ENCODE results near the gene HDAC4. TPM values are rescaled to one million over a fixed set of nuclear protein-coding genes. Genes with fewer than 3 reads are reported as not detected.

Gene HDAC4
- total RNA-seq, 1 donor from 2014 or later = 46.2 TPM

GRCh38 chr2:239399433-239399920, 1.3 kb downstream of the HDAC4 start:
- Mint-ChIP-seq H3K9me3 (ENCODE audit: low read depth) (no peaks in the 10 kb centered on the region), H3K4me3 (ENCODE audit: low read depth) (peak overlapping the region; percentile 89), H3K36me3 (ENCODE audit: insufficient read depth) (no peaks in the 10 kb centered on the region), H3K27ac (peak overlapping the region; percentile 93), H3K4me1 (ENCODE audit: low read depth) (peaks cover 24% of the 10 kb centered on the region), H3K27me3 (peaks cover 6% of the 10 kb centered on the region)
- DNase-seq (ENCODE audit: low spot score, unreplicated experiment) = no peak
- TF ChIP-seq CTCF (IDR thresholded peaks at IDR 0.05; ENCODE audit: unreplicated experiment) = no peak

- DNase-seq (ENCODE audit: low spot score, unreplicated experiment) = no peak
- no peak overlapping the region for H3K27ac Mint-ChIP-seq
- peaks cover 28% of the 10 kb centered on the region for H3K4me1 Mint-ChIP-seq (ENCODE audit: low read depth)
- no peaks in the 10 kb centered on the region for H3K27me3 Mint-ChIP-seq
- peak overlapping the region; percentile 89 for H3K4me3 Mint-ChIP-seq (ENCODE audit: low read depth)
- TF ChIP-seq CTCF (IDR thresholded peaks at IDR 0.05; ENCODE audit: unreplicated experiment) = no peak
- H3K36me3 Mint-ChIP-seq (ENCODE audit: insufficient read depth) = no peaks in the 10 kb centered on the region
- no peaks in the 10 kb centered on the region for H3K9me3 Mint-ChIP-seq (ENCODE audit: low read depth)
These were observed 2.3 kb downstream of the HDAC4 start for GRCh38 chr2:239398521-239398921.

GRCh38 chr2:239397931-239398471, 2.8 kb downstream of the HDAC4 start:
- Mint-ChIP-seq H3K4me1 (ENCODE audit: low read depth) (peaks cover 30% of the 10 kb centered on the region), H3K36me3 (ENCODE audit: insufficient read depth) (no peaks in the 10 kb centered on the region), H3K27ac (no peak overlapping the region), H3K9me3 (ENCODE audit: low read depth) (no peaks in the 10 kb centered on the region), H3K4me3 (ENCODE audit: low read depth) (peak overlapping the region; percentile 26), H3K27me3 (no peaks in the 10 kb centered on the region)
- TF ChIP-seq CTCF (IDR thresholded peaks at IDR 0.05; ENCODE audit: unreplicated experiment) = no peak
- no peak for DNase-seq (ENCODE audit: low spot score, unreplicated experiment)

- no peaks in the 10 kb centered on the region for H3K9me3 Mint-ChIP-seq (ENCODE audit: low read depth)
- no peaks in the 10 kb centered on the region for H3K27me3 Mint-ChIP-seq
- peaks cover 22% of the 10 kb centered on the region for H3K4me1 Mint-ChIP-seq (ENCODE audit: low read depth)
- H3K4me3 Mint-ChIP-seq (ENCODE audit: low read depth) = no peak overlapping the region
- peak; percentile 28 for TF ChIP-seq CTCF (IDR thresholded peaks at IDR 0.05; ENCODE audit: unreplicated experiment)
- no peak for DNase-seq (ENCODE audit: low spot score, unreplicated experiment)
- H3K27ac Mint-ChIP-seq = peak overlapping the region; percentile 55
- no peaks in the 10 kb centered on the region for H3K36me3 Mint-ChIP-seq (ENCODE audit: insufficient read depth)
These were observed 3.7 kb downstream of the HDAC4 start for GRCh38 chr2:239396881-239397681.

- H3K4me1 Mint-ChIP-seq (ENCODE audit: low read depth) = peaks cover 20% of the 10 kb centered on the region
- H3K4me3 Mint-ChIP-seq (ENCODE audit: low read depth) = no peak overlapping the region
- TF ChIP-seq CTCF (IDR thresholded peaks at IDR 0.05; ENCODE audit: unreplicated experiment) = no peak
- no peak for DNase-seq (ENCODE audit: low spot score, unreplicated experiment)
- no peaks in the 10 kb centered on the region for H3K27me3 Mint-ChIP-seq
- H3K36me3 Mint-ChIP-seq (ENCODE audit: insufficient read depth) = no peaks in the 10 kb centered on the region
- no peak overlapping the region for H3K27ac Mint-ChIP-seq
- H3K9me3 Mint-ChIP-seq (ENCODE audit: low read depth) = no peaks in the 10 kb centered on the region
These were observed 5.3 kb downstream of the HDAC4 start for GRCh38 chr2:239395524-239395923.
